Small intestine (tissue), 7 donors: ENCODE measurements around the gene DLG2. TPM values are rescaled to one million over a fixed set of nuclear protein-coding genes. Genes with fewer than 3 reads are reported as not detected.

Source experiments
- DNase-seq, 2 donors: peaks; one replicate each; pipeline versions ENCODE4 v3.0.0 to v3.0.0-alpha.2; 2013
- FAIRE-seq: peaks from 2 replicates; lab custom pipeline; 2012; peaks lifted over from hg19 to GRCh38; lab: Jason Lieb, UNC
- H3K27ac ChIP-seq, 3 donors: one replicate each; pipeline ENCODE4 v1.5.1; 2013; ENCODE audit warnings: low read length in 2 of 3, mild to moderate bottlenecking in 2 of 3, control low read depth in 1 of 3, inconsistent platforms in 1 of 3, low read depth in 1 of 3, moderate library complexity in 1 of 3
- H3K27me3 ChIP-seq, 3 donors: one replicate each; pipeline ENCODE4 v1.6.1; 2013; ENCODE audit warnings: low read length in 3 of 3, inconsistent platforms in 1 of 3; ENCODE audit not compliant: control insufficient read depth in 3 of 3, insufficient read depth in 3 of 3
- H3K36me3 ChIP-seq, 3 donors: one replicate each; pipeline ENCODE4 v1.6.1; 2013; ENCODE audit warnings: low read length in 3 of 3, inconsistent platforms in 1 of 3, low read depth in 1 of 3, mild to moderate bottlenecking in 1 of 3, moderate library complexity in 1 of 3; ENCODE audit not compliant: control insufficient read depth in 3 of 3, insufficient read depth in 2 of 3
- H3K4me1 ChIP-seq, 3 donors: one replicate each; pipeline ENCODE4 v1.6.1; 2013; ENCODE audit warnings: low read length in 2 of 3, inconsistent platforms in 1 of 3, low read depth in 1 of 3, mild to moderate bottlenecking in 1 of 3, moderate library complexity in 1 of 3; ENCODE audit not compliant: control insufficient read depth in 3 of 3, insufficient read depth in 2 of 3
- H3K4me3 ChIP-seq, 3 donors: one replicate each; pipeline ENCODE4 v1.5.1; 2013; ENCODE audit warnings: low read length in 3 of 3, control low read depth in 1 of 3, inconsistent platforms in 1 of 3, low read depth in 1 of 3, mild to moderate bottlenecking in 1 of 3, moderate library complexity in 1 of 3
- H3K9me3 ChIP-seq, 2 donors: one replicate each; pipeline ENCODE4 v1.6.1; 2013; ENCODE audit warnings: low read depth in 1 of 2, low read length in 1 of 2; ENCODE audit not compliant: control insufficient read depth in 2 of 2, insufficient read depth in 1 of 2
- WGBS, 3 donors: extraction: QIAGEN DNeasy Blood & Tissue Kit; methylation state at CpG; one replicate each; pipeline ENCODE4 v1.1.7; 2013; 5-methylcytosine and 5-hydroxymethylcytosine counted together
- polyA plus RNA-seq, 4 donors: library from polyadenylated mRNA; stranded (reverse) in 3 of 4; unstranded in 1 of 4; fragments of 200-250 nt in 3 of 4; fragments of 120-200 nt in 1 of 4; gene quantifications; one replicate each; pipeline versions ENCODE4 v1.2.1 to v1.2.3, GENCODE V29; 2013
- donor health status: healthy with polysubstance abuse.
- donor health status: control.
- donor health status: control.
- donor health status: Bipolar disorder and iron deficiency.
- donor health status: healthy.

Gene DLG2
- polyA plus RNA-seq, 4 donors, result 0.22 to 1.6 (median 1.1) TPM

- no peaks in the 10 kb centered on the region for H3K9me3 ChIP-seq
- no peak for FAIRE-seq
Observed at GRCh38 chr11:83827520-83827919, 1799.6 kb downstream of the DLG2 start.

GRCh38 chr11:83826078-83826477, 1801.1 kb downstream of the DLG2 start:
- H3K4me3 ChIP-seq, result no peak overlapping the region
- no peak for FAIRE-seq
- no peaks in the 10 kb centered on the region for H3K36me3 ChIP-seq

More at GRCh38 chr11:83827520-83827919, 1799.6 kb downstream of the DLG2 start:
- no peaks in the 10 kb centered on the region for H3K36me3 ChIP-seq
- H3K4me3 ChIP-seq, result no peak overlapping the region
- no peak for DNase-seq
- H3K27ac ChIP-seq, result no peak overlapping the region
- no peaks in the 10 kb centered on the region for H3K4me1 ChIP-seq
- WGBS, 3 donors, result 67 to 69% (median 68%) methylated on average over 3 of the region's 3 CpGs
- no peaks in the 10 kb centered on the region for H3K27me3 ChIP-seq

GRCh38 chr11:83823461-83824025, 1803.6 kb downstream of the DLG2 start:
- Histone ChIP-seq H3K4me3 (no peak overlapping the region), H3K4me1 (no peaks in the 10 kb centered on the region), H3K9me3 (no peaks in the 10 kb centered on the region), H3K27me3 (no peaks in the 10 kb centered on the region), H3K36me3 (no peaks in the 10 kb centered on the region), H3K27ac (no peak overlapping the region)
- 62 to 69% (median 64%) methylated on average over 7 of the region's 7 CpGs for WGBS, 3 donors
- DNase-seq, result no peak
- no peak for FAIRE-seq

More at GRCh38 chr11:83826078-83826477, 1801.1 kb downstream of the DLG2 start:
- no peaks in the 10 kb centered on the region for H3K9me3 ChIP-seq
- no peaks in the 10 kb centered on the region for H3K4me1 ChIP-seq
- DNase-seq, result no peak
- H3K27me3 ChIP-seq, result no peaks in the 10 kb centered on the region
- H3K27ac ChIP-seq, result no peak overlapping the region

- Histone ChIP-seq H3K4me3 (no peak overlapping the region), H3K27ac (no peak overlapping the region), H3K27me3 (no peaks in the 10 kb centered on the region), H3K36me3 (no peaks in the 10 kb centered on the region), H3K9me3 (no peaks in the 10 kb centered on the region), H3K4me1 (no peaks in the 10 kb centered on the region)
- peak; percentile 41 for FAIRE-seq
- peak; percentile 56 to 60 for DNase-seq
- WGBS, 3 donors, result 9 to 29% (median 11%) methylated on average over 2 of the region's 2 CpGs
Observed at GRCh38 chr11:83819931-83820549, 1807.1 kb downstream of the DLG2 start.

- 35 to 48% (median 38%) methylated on average over 2 of the region's 2 CpGs for WGBS, 3 donors
Observed at GRCh38 chr11:83818349-83818748, 1808.8 kb downstream of the DLG2 start.

GRCh38 chr11:83816572-83817187, 1810.5 kb downstream of the DLG2 start:
- FAIRE-seq, result no peak
- Histone ChIP-seq H3K27ac (no peak overlapping the region), H3K4me1 (no peaks in the 10 kb centered on the region), H3K36me3 (no peaks in the 10 kb centered on the region), H3K27me3 (peaks cover 0 to 4% (median 0%) of the 10 kb centered on the region in 3 donors), H3K4me3 (no peak overlapping the region), H3K9me3 (no peaks in the 10 kb centered on the region)
- WGBS, 3 donors, result 46 to 48% (median 46%) methylated on average over 2 of the region's 2 CpGs
- peak; percentile 13 to 17 for DNase-seq

More at GRCh38 chr11:83818349-83818748, 1808.8 kb downstream of the DLG2 start:
- FAIRE-seq (no peak), DNase-seq (no peak)
- Histone ChIP-seq H3K36me3 (no peaks in the 10 kb centered on the region), H3K27me3 (no peaks in the 10 kb centered on the region), H3K4me3 (no peak overlapping the region), H3K27ac (no peak overlapping the region), H3K9me3 (no peaks in the 10 kb centered on the region), H3K4me1 (no peaks in the 10 kb centered on the region)

- 44 to 69% (median 47%) methylated on average over 1 of the region's 1 CpG for WGBS, 3 donors
- Histone ChIP-seq H3K4me3 (no peak overlapping the region), H3K27me3 (peaks cover 0 to 4% (median 0%) of the 10 kb centered on the region in 3 donors), H3K36me3 (no peaks in the 10 kb centered on the region), H3K9me3 (no peaks in the 10 kb centered on the region), H3K4me1 (no peaks in the 10 kb centered on the region), H3K27ac (no peak overlapping the region)
- no peak for FAIRE-seq
- DNase-seq, result no peak
Observed at GRCh38 chr11:83815736-83816135, 1811.4 kb downstream of the DLG2 start.

GRCh38 chr11:83813296-83813695, 1813.8 kb downstream of the DLG2 start:
- H3K4me3 ChIP-seq, result no peak overlapping the region
- peaks cover 0 to 4% (median 3%) of the 10 kb centered on the region in 3 donors for H3K27me3 ChIP-seq
- no peak overlapping the region for H3K27ac ChIP-seq
- H3K36me3 ChIP-seq, result no peaks in the 10 kb centered on the region
- no peaks in the 10 kb centered on the region for H3K4me1 ChIP-seq
- DNase-seq (no peak), FAIRE-seq (no peak)
- WGBS, 3 donors, result 85 to 94% (median 93%) methylated on average over 3 of the region's 3 CpGs
- no peaks in the 10 kb centered on the region for H3K9me3 ChIP-seq
